ACC112 (cell line): Measurements from ENCODE around the gene DFFB.

Source experiments
- H2AFZ ChIP-seq: fragments of 200-600 bp; sonication (generic); one replicate; pipeline ENCODE4 v1.6.0; 2017; ENCODE audit warnings: antibody characterized with exemption, low read length; ENCODE audit not compliant: unreplicated experiment
- H3K27ac ChIP-seq: fragments of 200-600 bp; sonication (generic); 2 replicates; pipeline ENCODE4 v1.5.1; 2014; ENCODE audit warnings: low read depth, mild to moderate bottlenecking, antibody characterized with exemption, low read length, moderate library complexity
- H3K27me3 ChIP-seq: fragments of 200-600 bp; sonication (generic); 2 replicates; pipeline ENCODE4 v1.6.1; 2014; ENCODE audit warnings: mild to moderate bottlenecking, antibody characterized with exemption, low read length, moderate library complexity, mixed read lengths; ENCODE audit not compliant: insufficient read depth
- H3K36me3 ChIP-seq: fragments of 200-600 bp; sonication (generic); 2 replicates; pipeline ENCODE4 v1.6.1; 2016; ENCODE audit warnings: mild to moderate bottlenecking, antibody characterized with exemption, low read length, moderate library complexity, mixed read lengths; ENCODE audit not compliant: insufficient read depth
- H3K4me1 ChIP-seq: fragments of 200-600 bp; sonication (generic); one replicate; pipeline ENCODE4 v1.6.1; 2016; ENCODE audit warnings: low read length, mixed read lengths; ENCODE audit not compliant: insufficient read depth, unreplicated experiment, control insufficient read depth
- H3K4me3 ChIP-seq: fragments of 200-600 bp; sonication (generic); 2 replicates; pipeline ENCODE4 v1.5.1; 2014; ENCODE audit warnings: mild to moderate bottlenecking, low read depth, low read length
- H3K79me2 ChIP-seq: fragments of 200-600 bp; sonication (generic); one replicate; pipeline ENCODE4 v1.6.0; 2016; ENCODE audit warnings: low read length; ENCODE audit not compliant: control insufficient read depth, unreplicated experiment, insufficient read depth

DFFB gene

GRCh38 chr1:3831689-3832088 is 25.6 kb upstream of the DFFB start:
- no peak overlapping the region for H3K4me3 ChIP-seq
- no peak overlapping the region for H2AFZ ChIP-seq
- H3K36me3 ChIP-seq: peaks cover 11% of the 10 kb centered on the region
- H3K4me1 ChIP-seq: no peaks in the 10 kb centered on the region
- H3K27ac ChIP-seq: no peak overlapping the region
- no peaks in the 10 kb centered on the region for H3K27me3 ChIP-seq
- no peaks in the 10 kb centered on the region for H3K79me2 ChIP-seq

GRCh38 chr1:3834701-3835100 is 22.6 kb upstream of the DFFB start:
- Histone ChIP-seq H2AFZ (no peak overlapping the region), H3K36me3 (peaks cover 36% of the 10 kb centered on the region), H3K4me1 (no peaks in the 10 kb centered on the region), H3K79me2 (no peaks in the 10 kb centered on the region), H3K27ac (no peak overlapping the region), H3K4me3 (no peak overlapping the region), H3K27me3 (no peaks in the 10 kb centered on the region)

GRCh38 chr1:3836421-3836820 is 20.9 kb upstream of the DFFB start:
- no peaks in the 10 kb centered on the region for H3K79me2 ChIP-seq
- no peak overlapping the region for H3K27ac ChIP-seq
- no peak overlapping the region for H2AFZ ChIP-seq
- no peak overlapping the region for H3K4me3 ChIP-seq
- H3K36me3 ChIP-seq: peaks cover 39% of the 10 kb centered on the region
- no peaks in the 10 kb centered on the region for H3K4me1 ChIP-seq
- H3K27me3 ChIP-seq: no peaks in the 10 kb centered on the region

- H3K36me3 ChIP-seq: peaks cover 39% of the 10 kb centered on the region
- H3K27me3 ChIP-seq: no peaks in the 10 kb centered on the region
- H3K79me2 ChIP-seq: no peaks in the 10 kb centered on the region
- H3K27ac ChIP-seq: no peak overlapping the region
- H3K4me1 ChIP-seq: no peaks in the 10 kb centered on the region
- H2AFZ ChIP-seq: no peak overlapping the region
- no peak overlapping the region for H3K4me3 ChIP-seq
Observed at GRCh38 chr1:3837200-3837599, 20.1 kb upstream of the DFFB start.

- peaks cover 39% of the 10 kb centered on the region for H3K36me3 ChIP-seq
- no peak overlapping the region for H3K27ac ChIP-seq
Observed at GRCh38 chr1:3837685-3838084, 19.6 kb upstream of the DFFB start.

GRCh38 chr1:3838788-3839187 is 18.5 kb upstream of the DFFB start:
- Histone ChIP-seq H2AFZ (no peak overlapping the region), H3K4me1 (no peaks in the 10 kb centered on the region), H3K27me3 (no peaks in the 10 kb centered on the region), H3K79me2 (no peaks in the 10 kb centered on the region), H3K27ac (no peak overlapping the region), H3K4me3 (no peak overlapping the region), H3K36me3 (peaks cover 35% of the 10 kb centered on the region)

More at GRCh38 chr1:3837685-3838084, 19.6 kb upstream of the DFFB start:
- Histone ChIP-seq H2AFZ (no peak overlapping the region), H3K4me3 (no peak overlapping the region), H3K79me2 (no peaks in the 10 kb centered on the region), H3K27me3 (no peaks in the 10 kb centered on the region), H3K4me1 (no peaks in the 10 kb centered on the region)

GRCh38 chr1:3841491-3841890 is 15.8 kb upstream of the DFFB start:
- Histone ChIP-seq H3K36me3 (peaks cover 33% of the 10 kb centered on the region), H3K27ac (no peak overlapping the region)

GRCh38 chr1:3842912-3843311 is 14.4 kb upstream of the DFFB start:
- Histone ChIP-seq H3K79me2 (no peaks in the 10 kb centered on the region), H3K4me3 (no peak overlapping the region), H3K36me3 (peaks cover 20% of the 10 kb centered on the region; the same call in 1 of the 2 replicates), H2AFZ (no peak overlapping the region), H3K4me1 (no peaks in the 10 kb centered on the region), H3K27me3 (no peaks in the 10 kb centered on the region), H3K27ac (no peak overlapping the region)

More at GRCh38 chr1:3841491-3841890, 15.8 kb upstream of the DFFB start:
- Histone ChIP-seq H3K4me1 (no peaks in the 10 kb centered on the region), H3K27me3 (no peaks in the 10 kb centered on the region), H3K4me3 (no peak overlapping the region), H2AFZ (no peak overlapping the region), H3K79me2 (no peaks in the 10 kb centered on the region)

GRCh38 chr1:3846541-3846940 is 10.7 kb upstream of the DFFB start:
- H3K36me3 ChIP-seq: 0 out of 2 replicates have a peak, but pooled peaks cover 4% of the 10 kb centered on the region
- no peak overlapping the region for H2AFZ ChIP-seq
- no peaks in the 10 kb centered on the region for H3K27me3 ChIP-seq
- H3K4me1 ChIP-seq: no peaks in the 10 kb centered on the region
- no peak overlapping the region for H3K4me3 ChIP-seq
- no peaks in the 10 kb centered on the region for H3K79me2 ChIP-seq
- H3K27ac ChIP-seq: no peak overlapping the region

GRCh38 chr1:3847081-3847480 is 10.2 kb upstream of the DFFB start:
- Histone ChIP-seq H3K79me2 (no peaks in the 10 kb centered on the region), H3K27ac (no peak overlapping the region), H3K4me1 (no peaks in the 10 kb centered on the region), H2AFZ (no peak overlapping the region), H3K4me3 (no peak overlapping the region), H3K27me3 (no peaks in the 10 kb centered on the region), H3K36me3 (0 out of 2 replicates have a peak, but pooled peaks cover 4% of the 10 kb centered on the region)

GRCh38 chr1:3850857-3851256 is 6.4 kb upstream of the DFFB start:
- H3K4me3 ChIP-seq: no peak overlapping the region
- no peak overlapping the region for H3K27ac ChIP-seq
- H3K36me3 ChIP-seq: no peaks in the 10 kb centered on the region
- no peak overlapping the region for H2AFZ ChIP-seq
- no peaks in the 10 kb centered on the region for H3K27me3 ChIP-seq
- peaks cover 7% of the 10 kb centered on the region for H3K4me1 ChIP-seq
- peaks cover 21% of the 10 kb centered on the region for H3K79me2 ChIP-seq
